GM18951 (cell line): ENCODE results near the gene SLC6A1.

ENCODE experiments used
- POLR2A ChIP-seq: IDR thresholded peaks from 4 replicates; pipeline ENCODE4 v1.6.1; 2011; ENCODE audit warnings: mild to moderate bottlenecking; ENCODE audit not compliant: insufficient read length, insufficient read depth; ENCODE audit errors: extremely low read depth
- in situ Hi-C: fragments of 300-500 bp; cut with MboI; formaldehyde crosslinking; loops from one replicate; pipeline ENCODE4 v1.12.0; 2022; ENCODE audit warnings: low sequenced_read_pairs, mixed read lengths, inconsistent platforms; ENCODE audit not compliant: unreplicated experiment

SLC6A1 gene

DNA sequence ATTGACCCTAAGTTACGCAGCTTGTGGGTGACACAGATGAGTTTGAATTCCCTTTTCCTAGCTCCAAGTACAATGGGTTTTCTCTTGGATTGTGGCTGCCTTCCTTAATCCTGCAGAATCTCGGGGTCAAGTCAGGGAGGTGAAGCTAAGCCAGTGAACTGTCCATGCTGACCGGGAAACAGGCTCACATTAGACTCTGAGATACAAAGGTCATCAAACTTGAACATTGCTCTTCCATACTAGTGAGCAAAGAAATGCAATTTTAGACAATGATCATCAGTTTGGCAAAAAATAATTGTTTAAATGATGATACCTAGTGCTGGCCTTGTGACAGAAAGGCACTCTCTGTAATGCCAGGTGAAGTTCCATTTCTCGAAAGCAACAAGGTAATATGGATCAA is 31.6 kb downstream of the SLC6A1 start:
- in situ Hi-C loops, result no loop called here
- no peak for TF ChIP-seq POLR2A

DNA sequence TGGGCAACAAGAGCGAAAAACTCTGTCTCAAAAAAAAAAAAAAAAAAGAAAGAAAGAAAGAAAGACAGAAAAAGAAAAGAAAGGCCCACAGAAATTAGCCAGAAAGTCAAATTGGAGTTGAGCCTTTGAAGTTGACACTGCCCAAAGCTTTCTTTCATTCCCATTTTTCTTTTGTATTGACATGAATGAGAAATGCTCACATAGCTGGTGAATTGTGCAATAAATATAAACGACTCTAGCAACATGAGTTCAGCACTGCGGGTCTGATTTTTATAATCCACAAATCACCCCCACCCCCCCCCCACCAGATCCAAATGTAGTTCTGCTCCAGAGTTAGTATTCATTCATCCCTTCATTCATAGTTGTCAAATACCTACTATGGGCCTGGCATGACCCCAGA is 37.4 kb downstream of the SLC6A1 start:
- in situ Hi-C loops, result no loop called here
- TF ChIP-seq POLR2A, result no peak

DNA sequence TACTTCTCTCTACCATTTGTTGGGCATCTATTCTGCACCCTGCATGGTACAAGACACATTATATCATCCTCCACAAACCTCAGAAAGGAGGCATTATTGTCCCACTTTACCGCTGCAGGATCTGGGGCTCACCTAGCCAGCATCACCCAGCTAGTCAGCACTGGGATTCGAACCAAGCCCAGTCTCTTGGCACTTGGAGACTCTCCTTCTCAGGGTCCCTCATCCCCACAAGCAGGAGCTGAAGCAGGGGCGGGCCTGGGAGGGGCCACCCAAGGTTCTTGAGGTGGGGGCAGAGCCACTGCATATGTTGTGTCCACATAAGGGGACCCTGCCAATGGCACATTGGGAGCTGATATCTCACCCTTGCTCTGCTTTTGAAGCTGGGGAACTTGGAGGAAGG is 41.3 kb downstream of the SLC6A1 start:
- no peak for TF ChIP-seq POLR2A
- in situ Hi-C loops, result no loop called here

DNA sequence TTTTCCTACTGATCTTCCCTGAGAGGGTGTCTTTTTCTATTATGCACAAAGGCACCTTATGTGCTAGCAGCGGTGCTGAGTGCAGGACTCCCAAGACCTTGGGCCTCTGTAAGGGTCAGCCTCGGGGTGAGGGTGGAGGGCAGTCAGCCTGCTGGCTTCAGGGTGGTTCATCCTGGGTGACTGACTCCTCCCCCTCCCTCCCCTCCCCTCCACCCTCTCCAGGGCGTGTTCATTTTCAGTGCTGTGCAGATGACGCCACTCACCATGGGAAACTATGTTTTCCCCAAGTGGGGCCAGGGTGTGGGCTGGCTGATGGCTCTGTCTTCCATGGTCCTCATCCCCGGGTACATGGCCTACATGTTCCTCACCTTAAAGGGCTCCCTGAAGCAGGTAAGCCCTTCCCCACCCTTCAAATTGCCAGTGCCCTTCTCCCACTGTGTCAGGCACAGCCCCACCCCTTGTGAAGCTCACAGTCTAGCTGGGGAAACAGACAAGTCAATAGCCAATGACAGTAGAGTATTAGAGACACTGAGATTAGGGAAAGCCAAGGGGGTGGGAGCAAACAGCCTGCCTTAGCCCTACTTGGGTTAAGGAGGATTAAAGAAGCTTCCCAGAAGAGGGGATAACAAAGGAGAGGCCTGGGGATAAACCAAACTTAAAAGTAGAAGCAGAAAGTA is 41.9 kb downstream of the SLC6A1 start:
- no peak for TF ChIP-seq POLR2A
- in situ Hi-C loops, result no loop called here

DNA sequence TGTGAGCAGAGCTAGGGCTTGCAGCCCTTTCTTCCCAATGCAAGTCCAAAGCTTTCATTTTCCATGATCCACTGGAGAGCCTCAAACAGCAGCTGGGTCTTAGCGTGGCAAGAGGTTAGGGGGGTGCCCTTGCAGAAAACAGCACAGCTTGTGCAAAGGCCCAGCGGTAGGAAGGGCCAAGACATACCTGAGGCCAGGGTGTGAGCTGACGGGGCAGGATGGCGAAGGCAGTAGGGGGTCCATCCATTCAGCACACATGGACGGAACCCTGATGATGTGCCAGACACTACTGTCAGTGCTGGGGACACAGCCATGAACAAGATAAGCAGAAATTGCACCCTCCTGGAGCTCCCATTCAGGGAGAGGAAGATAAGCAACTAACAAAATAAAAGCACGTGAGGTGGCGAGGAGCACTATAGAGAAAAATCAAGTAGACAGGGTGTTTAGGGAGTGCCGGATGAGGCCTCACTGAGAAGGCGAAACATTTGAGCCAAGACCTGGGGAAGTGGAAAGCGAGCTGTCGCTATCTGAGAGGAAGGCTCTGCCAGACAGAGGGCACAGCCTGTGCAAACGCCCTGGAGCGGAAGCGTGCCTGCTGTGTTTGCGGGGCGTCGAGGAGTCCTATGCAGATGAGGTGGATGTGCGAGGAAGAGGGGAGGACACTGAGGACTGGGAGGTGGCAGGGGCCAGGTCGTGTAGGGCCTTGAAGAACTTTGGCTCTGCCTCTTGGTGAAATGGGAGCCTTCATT is 43.4 kb downstream of the SLC6A1 start:
- in situ Hi-C loops, result no loop called here
- TF ChIP-seq POLR2A, result no peak

DNA sequence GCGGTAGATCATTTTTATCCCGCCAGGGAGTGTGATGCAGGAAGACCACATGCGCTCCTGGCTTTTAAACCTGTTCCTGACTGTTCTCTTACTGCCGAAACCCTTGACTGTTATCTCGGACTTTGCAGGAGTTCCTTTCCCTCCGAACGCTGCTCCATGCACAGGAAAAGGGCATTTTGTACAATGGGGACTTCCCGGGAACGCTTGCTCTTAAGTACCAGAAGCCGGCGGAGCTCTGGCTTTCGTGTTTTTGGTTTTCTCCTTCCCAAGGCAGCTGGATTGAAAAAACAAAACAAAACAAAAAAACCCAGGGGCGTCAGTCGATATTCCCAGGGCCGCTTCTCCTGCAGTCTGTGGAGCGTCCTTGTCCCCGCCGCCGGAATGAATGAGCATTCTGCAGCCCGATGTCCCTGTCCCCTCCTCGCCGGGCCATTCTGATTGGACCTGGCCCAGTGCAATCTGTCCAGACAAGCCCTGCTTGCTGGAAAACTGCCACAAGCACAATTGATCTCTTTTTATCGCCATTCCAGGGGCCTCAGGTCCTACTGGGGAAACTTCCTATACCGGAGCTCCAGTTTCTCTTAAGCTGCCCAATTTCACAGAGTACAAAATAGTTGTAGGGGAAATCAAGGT is 44.8 kb downstream of the SLC6A1 start:
- no peak for TF ChIP-seq POLR2A
- in situ Hi-C loops, result no loop called here

DNA sequence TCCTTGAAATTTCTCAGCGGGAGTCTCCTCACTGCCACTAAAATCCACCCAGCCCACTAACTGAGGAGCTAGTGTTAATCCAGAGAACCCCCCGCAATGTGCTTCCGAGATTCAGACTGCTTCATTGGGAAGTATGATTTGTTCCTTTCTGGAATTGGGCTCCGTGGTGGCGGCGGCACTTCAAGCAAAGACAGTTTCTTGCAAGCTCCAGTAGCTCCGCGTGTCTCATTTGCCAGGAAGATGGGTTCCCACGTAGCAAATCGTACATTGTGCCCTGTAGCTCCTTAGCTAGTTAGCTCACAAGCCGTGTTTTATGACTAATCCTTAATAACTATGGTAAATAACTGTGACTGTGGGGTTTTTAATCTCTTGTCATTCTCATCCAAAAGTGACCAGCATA is 45.4 kb downstream of the SLC6A1 start:
- in situ Hi-C loops, result no loop called here
- no peak for TF ChIP-seq POLR2A

DNA sequence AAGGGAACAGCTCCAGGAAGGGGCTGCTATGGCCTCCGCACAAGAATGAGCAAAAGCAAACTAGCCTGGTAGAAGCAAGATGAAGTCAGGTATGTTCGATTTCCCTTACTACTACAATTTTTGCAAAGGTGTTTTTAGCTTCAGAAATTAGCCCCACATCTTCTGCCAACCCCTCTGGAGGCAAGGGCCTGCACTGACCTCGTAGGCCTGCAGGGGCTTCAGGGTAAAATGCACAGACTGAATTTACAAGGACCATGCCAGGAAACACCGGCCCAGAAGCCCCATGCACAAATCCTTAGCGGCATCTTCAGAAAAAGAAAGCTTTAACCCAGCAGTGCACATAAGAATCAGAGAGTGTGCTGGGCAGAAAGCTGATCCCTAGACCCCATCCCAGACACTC is 53.0 kb downstream of the SLC6A1 start:
- in situ Hi-C loops, result no loop called here
- TF ChIP-seq POLR2A, result no peak

DNA sequence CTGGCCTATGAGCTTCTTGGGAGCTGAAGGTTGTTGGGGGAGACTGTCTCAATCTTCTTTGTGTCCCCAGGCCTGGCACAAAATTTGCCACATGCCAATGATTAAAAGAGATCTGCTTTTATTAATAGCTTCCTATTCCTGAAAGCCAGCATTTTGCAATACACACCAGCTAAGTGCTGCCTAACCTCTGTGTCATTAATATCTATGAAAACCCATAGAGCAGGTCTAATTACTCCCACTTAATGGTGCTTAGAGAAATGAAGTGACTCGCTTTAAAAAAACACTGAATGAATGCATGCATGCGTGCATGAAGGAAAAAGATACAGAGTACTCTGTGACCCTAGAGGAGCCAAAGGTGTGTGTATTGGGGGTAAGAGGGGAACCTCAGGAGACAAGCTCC is 55.0 kb downstream of the SLC6A1 start:
- TF ChIP-seq POLR2A, result no peak
- in situ Hi-C loops, result no loop called here

DNA sequence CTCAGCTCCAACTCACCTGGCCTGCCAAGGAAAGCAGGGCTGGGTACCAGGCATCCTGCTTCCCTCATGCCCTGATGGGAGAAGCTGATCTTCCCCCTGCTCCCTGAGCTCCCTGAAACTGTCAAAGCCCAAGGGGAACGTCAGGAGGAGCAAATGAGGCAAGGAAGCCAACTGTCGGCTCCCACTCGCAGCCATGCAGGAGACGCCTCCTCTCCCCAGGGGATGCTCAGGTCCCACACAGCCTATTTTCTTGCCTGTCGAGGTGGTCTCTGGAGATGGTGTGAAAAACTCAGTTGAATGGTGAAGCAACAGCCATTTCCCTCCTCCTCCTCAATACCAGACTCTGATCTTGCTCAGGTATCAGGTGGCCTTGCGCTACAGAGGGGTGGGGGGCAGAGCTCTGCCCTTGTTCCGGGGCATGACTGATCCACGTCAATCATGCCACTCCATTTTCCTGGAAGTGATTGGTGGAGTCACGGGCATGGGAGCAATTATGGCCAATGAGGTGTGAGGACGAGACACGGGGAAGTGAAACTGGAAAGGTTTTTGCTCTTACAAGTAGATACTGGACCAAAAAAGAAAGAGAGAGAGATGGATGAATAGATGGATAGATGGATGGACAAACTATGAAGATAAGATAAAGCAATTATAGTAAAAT is 58.2 kb downstream of the SLC6A1 start:
- TF ChIP-seq POLR2A, result no peak
- in situ Hi-C loops, result loop anchor here (25.0 kb wide), 1 partner anchor 287 kb away; no protein-coding TSS in a partner anchor

DNA sequence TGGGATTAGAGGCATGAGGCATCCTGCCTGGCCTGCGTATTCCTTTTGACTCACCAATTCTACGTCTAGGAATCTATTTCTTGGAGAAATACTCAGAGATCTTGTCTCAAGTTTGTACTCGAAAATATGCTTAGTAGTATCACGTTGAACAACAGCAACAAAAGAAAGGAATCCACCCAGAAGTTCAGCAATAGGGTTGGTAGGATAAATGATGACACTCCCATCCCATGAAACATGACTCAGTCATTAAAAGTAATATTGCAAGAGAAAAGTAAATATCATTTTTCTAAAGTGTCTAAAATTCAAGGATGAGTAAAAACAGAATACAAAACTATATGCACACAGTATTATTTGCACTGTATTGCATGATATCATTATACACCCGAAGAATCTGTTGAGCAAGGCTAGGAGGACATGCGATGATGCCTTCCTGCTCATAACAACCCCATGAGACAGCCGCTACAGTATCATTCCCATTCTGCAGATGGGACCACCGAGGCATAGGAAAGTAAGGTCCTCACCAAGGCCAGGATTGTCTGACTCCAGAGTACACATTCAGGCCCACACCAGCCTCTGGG is 61.5 kb downstream of the SLC6A1 start:
- TF ChIP-seq POLR2A, result no peak
- in situ Hi-C loops, result loop anchor here (25.0 kb wide), 1 partner anchor 283 kb away; no protein-coding TSS in a partner anchor

DNA sequence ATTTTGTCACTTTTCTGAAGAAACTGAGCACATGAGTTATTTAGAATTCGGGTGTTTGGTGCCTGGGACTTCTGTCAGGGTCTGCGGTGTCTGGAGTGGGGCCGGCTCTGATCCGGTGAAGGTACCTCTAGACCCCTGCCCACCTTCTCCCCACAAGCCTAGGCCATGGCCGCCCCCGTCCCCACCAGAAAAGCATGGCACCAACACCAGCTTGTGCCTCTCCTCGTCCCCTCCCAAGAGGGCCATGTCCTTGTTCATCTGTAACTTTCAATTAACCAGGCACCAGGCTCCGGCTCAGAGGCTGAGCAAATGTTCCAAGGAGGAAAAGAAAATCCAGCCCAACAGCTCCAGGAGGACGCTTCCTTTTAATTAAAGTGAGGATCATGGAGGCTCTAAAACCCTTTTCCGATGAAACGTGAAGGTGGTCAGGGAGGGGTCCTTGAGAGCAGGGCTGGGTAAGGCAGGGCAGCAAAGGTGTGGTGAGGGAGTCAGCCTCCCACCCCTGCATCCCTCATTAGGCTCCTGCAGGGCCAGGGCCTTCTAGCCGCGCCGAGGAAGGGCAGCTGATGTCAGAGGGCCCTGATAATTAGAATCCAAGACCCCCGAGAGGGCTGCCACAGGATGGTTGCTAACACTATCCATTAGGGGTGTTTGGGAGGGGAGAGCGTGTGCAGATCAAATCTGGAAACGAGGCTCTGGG is 62.3 kb downstream of the SLC6A1 start:
- no peak for TF ChIP-seq POLR2A
- in situ Hi-C loops, result loop anchor here (25.0 kb wide), 1 partner anchor 282 kb away; no protein-coding TSS in a partner anchor
